Measurements from ENCODE around the gene VTI1A. TPM values are rescaled to one million over a fixed set of nuclear protein-coding genes. Genes with fewer than 3 reads are reported as not detected.

VTI1A gene
- total RNA-seq, 3 donors from 2014 or later (not counting 1 experiment from before 2014, with no cell fraction given): 62.6 to 77.6 (median 68.2) TPM

- Histone ChIP-seq H3K27ac (ENCODE audit: low read length) (no peak overlapping the region), H3K27me3 (ENCODE audit: control insufficient read depth, insufficient read depth, low read length) (no peaks in the 10 kb centered on the region), H3K4me1 (ENCODE audit: control insufficient read depth, insufficient read depth, low read length) (no peaks in the 10 kb centered on the region), H3K36me3 (ENCODE audit: control insufficient read depth, insufficient read depth, low read length) (no peaks in the 10 kb centered on the region), H3K9me3 (ENCODE audit: control insufficient read depth, insufficient read depth, low read length) (no peaks in the 10 kb centered on the region), H3K4me3 (ENCODE audit: low read length) (no peak overlapping the region)
- H3K4me1 Mint-ChIP-seq: peaks cover 0 to 8% of the 10 kb centered on the region in 2 donors
- H3K27ac Mint-ChIP-seq: no peak overlapping the region
- ATAC-seq (no peak), DNase-seq (no peak)
- intact Hi-C loops (cut with micrococcal nuclease): no loop called here
- H3K36me3 Mint-ChIP-seq: peaks cover 12% of the 10 kb centered on the region
- WGBS (ENCODE audit: insufficient coverage): 71% methylated on average over 8 of the region's 8 CpGs
- H3K27me3 Mint-ChIP-seq (ENCODE audit: low read depth in 2 of 2): no peaks in the 10 kb centered on the region
- no peak for TF ChIP-seq CTCF (IDR thresholded peaks at IDR 0.05)
- H3K9me3 Mint-ChIP-seq: peaks cover 2 to 8% of the 10 kb centered on the region in 2 donors
- no peak overlapping the region for H3K4me3 Mint-ChIP-seq
Observed at GRCh38 chr10:112793202-112793921, 346.3 kb downstream of the VTI1A start.

- H3K4me1 ChIP-seq (ENCODE audit: control insufficient read depth, insufficient read depth, low read length): no peaks in the 10 kb centered on the region
- Mint-ChIP-seq H3K9me3 (peaks cover 2 to 7% of the 10 kb centered on the region in 2 donors), H3K4me3 (no peak overlapping the region), H3K36me3 (peaks cover 11% of the 10 kb centered on the region), H3K4me1 (peaks cover 0 to 7% of the 10 kb centered on the region in 2 donors), H3K27me3 (ENCODE audit: low read depth in 2 of 2) (no peaks in the 10 kb centered on the region), H3K27ac (no peak overlapping the region)
- no peak for ATAC-seq
- 98% methylated on average over 3 of the region's 4 CpGs for WGBS (ENCODE audit: insufficient coverage)
- no peaks in the 10 kb centered on the region for H3K9me3 ChIP-seq (ENCODE audit: control insufficient read depth, insufficient read depth, low read length)
- H3K27me3 ChIP-seq (ENCODE audit: control insufficient read depth, insufficient read depth, low read length): no peaks in the 10 kb centered on the region
- H3K4me3 ChIP-seq (ENCODE audit: low read length): no peak overlapping the region
- intact Hi-C loops (cut with micrococcal nuclease): no loop called here
- H3K36me3 ChIP-seq (ENCODE audit: control insufficient read depth, insufficient read depth, low read length): no peaks in the 10 kb centered on the region
- TF ChIP-seq CTCF (IDR thresholded peaks at IDR 0.05): no peak
- H3K27ac ChIP-seq (ENCODE audit: low read length): no peak overlapping the region
- DNase-seq: no peak
Observed at GRCh38 chr10:112794201-112794600, 347.2 kb downstream of the VTI1A start.

- Mint-ChIP-seq H3K27ac (no peak overlapping the region), H3K27me3 (ENCODE audit: low read depth in 2 of 2) (no peaks in the 10 kb centered on the region), H3K4me3 (no peak overlapping the region), H3K4me1 (peaks cover 5 to 6% of the 10 kb centered on the region in 2 donors), H3K36me3 (peaks cover 2% of the 10 kb centered on the region), H3K9me3 (no peaks in the 10 kb centered on the region)
- Histone ChIP-seq H3K27me3 (ENCODE audit: control insufficient read depth, insufficient read depth, low read length) (no peaks in the 10 kb centered on the region), H3K4me3 (ENCODE audit: low read length) (no peak overlapping the region), H3K27ac (ENCODE audit: low read length) (no peak overlapping the region), H3K9me3 (ENCODE audit: control insufficient read depth, insufficient read depth, low read length) (no peaks in the 10 kb centered on the region), H3K4me1 (ENCODE audit: control insufficient read depth, insufficient read depth, low read length) (no peaks in the 10 kb centered on the region), H3K36me3 (ENCODE audit: control insufficient read depth, insufficient read depth, low read length) (no peaks in the 10 kb centered on the region)
- DNase-seq: no peak
- intact Hi-C loops (cut with micrococcal nuclease): no loop called here
- TF ChIP-seq CTCF (IDR thresholded peaks at IDR 0.05): no peak
- no peak for ATAC-seq
- 95% methylated on average over 2 of the region's 2 CpGs for WGBS (ENCODE audit: insufficient coverage)
Observed at GRCh38 chr10:112795067-112795466, 348.1 kb downstream of the VTI1A start.

GRCh38 chr10:112797197-112797596 lies 350.2 kb downstream of the VTI1A start:
- H3K4me3 ChIP-seq (ENCODE audit: low read length): no peak overlapping the region
- H3K36me3 ChIP-seq (ENCODE audit: control insufficient read depth, insufficient read depth, low read length): no peaks in the 10 kb centered on the region
- H3K36me3 Mint-ChIP-seq: no peaks in the 10 kb centered on the region
- no peak overlapping the region for H3K27ac ChIP-seq (ENCODE audit: low read length)
- H3K27me3 ChIP-seq (ENCODE audit: control insufficient read depth, insufficient read depth, low read length): no peaks in the 10 kb centered on the region
- no peak for DNase-seq
- no peak for ATAC-seq
- TF ChIP-seq CTCF (IDR thresholded peaks at IDR 0.05): no peak
- peaks cover 5 to 11% of the 10 kb centered on the region in 2 donors for H3K4me1 Mint-ChIP-seq
- no peak overlapping the region for H3K27ac Mint-ChIP-seq
- H3K4me3 Mint-ChIP-seq: no peak overlapping the region
- H3K9me3 ChIP-seq (ENCODE audit: control insufficient read depth, insufficient read depth, low read length): no peaks in the 10 kb centered on the region
- H3K4me1 ChIP-seq (ENCODE audit: control insufficient read depth, insufficient read depth, low read length): no peaks in the 10 kb centered on the region
- H3K9me3 Mint-ChIP-seq: no peaks in the 10 kb centered on the region
- intact Hi-C loops (cut with micrococcal nuclease): no loop called here
- no peaks in the 10 kb centered on the region for H3K27me3 Mint-ChIP-seq (ENCODE audit: low read depth in 2 of 2)
- 96% methylated on average over 8 of the region's 8 CpGs for WGBS (ENCODE audit: insufficient coverage)
